Body of pancreas (tissue), 4 donors: Measurements from ENCODE around the gene RPL41. TPM values are rescaled to one million over a fixed set of nuclear protein-coding genes. Genes with fewer than 3 reads are reported as not detected.
A peak's percentile ranks its signal among the peaks of the same experiment; 100 is the strongest.

ENCODE experiments used
- ATAC-seq: fragments of 150-250 bp; one replicate; pipeline ENCODE4 v1.9.1; 2016
- DNase-seq, 4 donors: peaks; one replicate each; pipeline ENCODE4 v3.0.0-alpha.2; 2019
- H3K27ac ChIP-seq, 4 donors: fragments of 200-600 bp; sonication (generic); 1 replicate in 3 of 4; 2 replicates in 1 of 4; pipeline versions ENCODE4 v1.5.1 to v1.6.1; 2016 to 2019; ENCODE audit warnings: mild to moderate bottlenecking in 1 of 4, mixed read lengths in 1 of 4, moderate library complexity in 1 of 4
- H3K27me3 ChIP-seq, 2 donors: fragments of 200-600 bp; sonication (generic); one replicate each; pipeline ENCODE4 v1.6.0; 2016; ENCODE audit warnings: mild to moderate bottlenecking in 1 of 2
- H3K36me3 ChIP-seq, 2 donors: fragments of 200-600 bp; sonication (generic); replicated peaks in 1 of 2; 2 replicates each; pipeline ENCODE4 v1.5.1; 2016; ENCODE audit warnings: low read depth in 2 of 2; ENCODE audit not compliant: insufficient read depth in 1 of 2
- H3K4me1 ChIP-seq: fragments of 200-600 bp; sonication (generic); one replicate; pipeline ENCODE4 v1.6.0; 2016
- H3K4me3 ChIP-seq, 2 donors: fragments of 200-600 bp; sonication (generic); 1 replicate in 1 of 2; 2 replicates in 1 of 2; pipeline ENCODE4 v1.5.1; 2016 to 2019
- H3K9me3 ChIP-seq, 3 donors: fragments of 200-600 bp; sonication (generic); 1 replicate in 2 of 3; 2 replicates in 1 of 3; pipeline ENCODE4 v1.5.1; 2016
- CTCF ChIP-seq, 7 experiments: fragments of 450-650 bp in 4 of 7; fragments of 200-600 bp in 3 of 7; sonication (generic) in 3 of 7; IDR thresholded peaks; one replicate each; pipeline ENCODE4 v1.5.1; 2016 to 2019; ENCODE audit warnings: antibody characterized with exemption in 7 of 7
- POLR2A ChIP-seq, 3 donors: fragments of 450-650 bp; IDR thresholded peaks; one replicate each; pipeline ENCODE4 v1.6.1; 2016; ENCODE audit warnings: antibody characterized with exemption in 3 of 3, mild to moderate bottlenecking in 2 of 3
- WGBS, 2 donors: methylation state at CpG; one replicate each; pipeline ENCODE4 v1.1.5; 2017; 5-methylcytosine and 5-hydroxymethylcytosine counted together
- intact Hi-C: fragments of 100-400 bp; cut with DNase I; formaldehyde crosslinking; loops from one replicate; pipeline ENCODE4 v1.15.1; 2023
- total RNA-seq, 2 donors: library from RNA; depleted of rRNA; stranded (reverse); fragments of >200 nt; gene quantifications; one replicate each; pipeline ENCODE4 v1.1.0, GENCODE V29; 2016

RPL41 gene
- total RNA-seq, 2 donors from 2014 or later: 1,174 to 2,214 TPM

- Histone ChIP-seq H3K27ac (peak overlapping the region; percentile 95 to 98 (median 98)), H3K4me1 (peaks cover 75% of the 10 kb centered on the region), H3K4me3 (no peak overlapping the region), H3K27me3 (no peaks in the 10 kb centered on the region), H3K9me3 (no peaks in the 10 kb centered on the region), H3K36me3 (peaks cover 0 to 4% of the 10 kb centered on the region in 2 donors)
- intact Hi-C loops: no loop called here
- 22 to 33% methylated on average over 2 of the region's 2 CpGs for WGBS, 2 donors
- DNase-seq (no peak), ATAC-seq (no peak)
- TF ChIP-seq POLR2A (IDR thresholded peaks at IDR 0.05): no peak
- TF ChIP-seq CTCF (IDR thresholded peaks at IDR 0.05): no peak
Observed at GRCh38 chr12:56082382-56082781, 34.1 kb upstream of the RPL41 start.

- peaks cover 79% of the 10 kb centered on the region for H3K4me1 ChIP-seq
- no peak for TF ChIP-seq CTCF (IDR thresholded peaks at IDR 0.05)
- no peak for TF ChIP-seq POLR2A (IDR thresholded peaks at IDR 0.05)
- peaks cover 0 to 4% of the 10 kb centered on the region in 2 donors for H3K36me3 ChIP-seq
- intact Hi-C loops: no loop called here
- no peaks in the 10 kb centered on the region for H3K9me3 ChIP-seq
- ATAC-seq: no peak
- 19 to 27% methylated on average over 3 of the region's 3 CpGs for WGBS, 2 donors
- H3K27ac ChIP-seq: peak overlapping the region; percentile 95 to 98 (median 98)
- H3K27me3 ChIP-seq: no peaks in the 10 kb centered on the region
- no peak for DNase-seq
- no peak overlapping the region for H3K4me3 ChIP-seq
Observed at GRCh38 chr12:56082967-56083366, 33.5 kb upstream of the RPL41 start.

GRCh38 chr12:56084958-56085543 lies 31.4 kb upstream of the RPL41 start:
- Histone ChIP-seq H3K4me1 (peaks cover 66% of the 10 kb centered on the region), H3K36me3 (peaks cover 0 to 18% of the 10 kb centered on the region in 2 donors), H3K9me3 (no peaks in the 10 kb centered on the region), H3K4me3 (no peak overlapping the region), H3K27ac (peak overlapping the region in 3 of 4 donors; percentile 9 to 53 (median 13)), H3K27me3 (no peaks in the 10 kb centered on the region)
- WGBS, 2 donors: 70 to 75% methylated on average over 15 of the region's 15 CpGs
- DNase-seq: peak; percentile 48 to 69 (median 56)
- intact Hi-C loops: no loop called here
- TF ChIP-seq POLR2A (IDR thresholded peaks at IDR 0.05) (no peak), CTCF (IDR thresholded peaks at IDR 0.05) (peak in 6 of 7 experiments; percentile 16 to 42 (median 29))
- no peak for ATAC-seq

GRCh38 chr12:56086096-56086495 lies 30.3 kb upstream of the RPL41 start:
- DNase-seq (peak; percentile 69 to 85 (median 78)), ATAC-seq (peak; percentile 30)
- peaks cover 0 to 18% of the 10 kb centered on the region in 2 donors for H3K36me3 ChIP-seq
- H3K4me3 ChIP-seq: no peak overlapping the region
- no peaks in the 10 kb centered on the region for H3K27me3 ChIP-seq
- intact Hi-C loops: no loop called here
- 55% methylated on average over 3 of the region's 3 CpGs for WGBS, 2 donors
- no peaks in the 10 kb centered on the region for H3K9me3 ChIP-seq
- peak overlapping the region; percentile 55 to 83 (median 76) for H3K27ac ChIP-seq
- TF ChIP-seq CTCF (IDR thresholded peaks at IDR 0.05) (no peak), POLR2A (IDR thresholded peaks at IDR 0.05) (no peak)
- H3K4me1 ChIP-seq: peaks cover 64% of the 10 kb centered on the region

- intact Hi-C loops: no loop called here
- Histone ChIP-seq H3K9me3 (no peaks in the 10 kb centered on the region), H3K4me3 (no peak overlapping the region), H3K27ac (peak overlapping the region; percentile 55 to 83 (median 76)), H3K4me1 (peaks cover 59% of the 10 kb centered on the region), H3K36me3 (peaks cover 0 to 18% of the 10 kb centered on the region in 2 donors), H3K27me3 (no peaks in the 10 kb centered on the region)
- no peak for TF ChIP-seq CTCF (IDR thresholded peaks at IDR 0.05)
- no peak for TF ChIP-seq POLR2A (IDR thresholded peaks at IDR 0.05)
- DNase-seq (no peak), ATAC-seq (no peak)
- 66 to 74% methylated on average over 6 of the region's 6 CpGs for WGBS, 2 donors
Observed at GRCh38 chr12:56086608-56087007, 29.8 kb upstream of the RPL41 start.
